ENCODE data around the gene HGFAC. TPM values are rescaled to one million over a fixed set of nuclear protein-coding genes. Genes with fewer than 3 reads are reported as not detected.

Gene HGFAC
- total RNA-seq, 2 donors from 2014 or later, result not detected

- Histone ChIP-seq H3K9me3 (no peaks in the 10 kb centered on the region), H3K36me3 (no peaks in the 10 kb centered on the region), H3K4me3 (no peak overlapping the region), H3K27me3 (no peaks in the 10 kb centered on the region), H3K4me1 (peaks cover 0 to 61% of the 10 kb centered on the region in 2 donors), H3K27ac (peak overlapping the region; percentile 73 to 77)
- TF ChIP-seq, protein P1, sequence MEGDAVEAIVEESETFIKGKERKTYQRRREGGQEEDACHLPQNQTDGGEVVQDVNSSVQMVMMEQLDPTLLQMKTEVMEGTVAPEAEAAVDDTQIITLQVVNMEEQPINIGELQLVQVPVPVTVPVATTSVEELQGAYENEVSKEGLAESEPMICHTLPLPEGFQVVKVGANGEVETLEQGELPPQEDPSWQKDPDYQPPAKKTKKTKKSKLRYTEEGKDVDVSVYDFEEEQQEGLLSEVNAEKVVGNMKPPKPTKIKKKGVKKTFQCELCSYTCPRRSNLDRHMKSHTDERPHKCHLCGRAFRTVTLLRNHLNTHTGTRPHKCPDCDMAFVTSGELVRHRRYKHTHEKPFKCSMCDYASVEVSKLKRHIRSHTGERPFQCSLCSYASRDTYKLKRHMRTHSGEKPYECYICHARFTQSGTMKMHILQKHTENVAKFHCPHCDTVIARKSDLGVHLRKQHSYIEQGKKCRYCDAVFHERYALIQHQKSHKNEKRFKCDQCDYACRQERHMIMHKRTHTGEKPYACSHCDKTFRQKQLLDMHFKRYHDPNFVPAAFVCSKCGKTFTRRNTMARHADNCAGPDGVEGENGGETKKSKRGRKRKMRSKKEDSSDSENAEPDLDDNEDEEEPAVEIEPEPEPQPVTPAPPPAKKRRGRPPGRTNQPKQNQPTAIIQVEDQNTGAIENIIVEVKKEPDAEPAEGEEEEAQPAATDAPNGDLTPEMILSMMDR (IDR thresholded peaks at IDR 0.05), result no peak
- DNase-seq (ENCODE audit: low spot score), result no peak
Measured at GRCh38 chr4:3468804-3469203, 27.0 kb downstream of the HGFAC start.

GRCh38 chr4:3469386-3470243 lies 27.8 kb downstream of the HGFAC start:
- TF ChIP-seq, protein P1 (IDR thresholded peaks at IDR 0.05), result no peak
- no peak for DNase-seq (ENCODE audit: low spot score)
- no peak overlapping the region for H3K4me3 ChIP-seq
- H3K9me3 ChIP-seq, result no peaks in the 10 kb centered on the region
- H3K27me3 ChIP-seq, result no peaks in the 10 kb centered on the region
- H3K27ac ChIP-seq, result peak overlapping the region; percentile 73 to 77
- peaks cover 0 to 61% of the 10 kb centered on the region in 2 donors for H3K4me1 ChIP-seq
- H3K36me3 ChIP-seq, result no peaks in the 10 kb centered on the region

DNA sequence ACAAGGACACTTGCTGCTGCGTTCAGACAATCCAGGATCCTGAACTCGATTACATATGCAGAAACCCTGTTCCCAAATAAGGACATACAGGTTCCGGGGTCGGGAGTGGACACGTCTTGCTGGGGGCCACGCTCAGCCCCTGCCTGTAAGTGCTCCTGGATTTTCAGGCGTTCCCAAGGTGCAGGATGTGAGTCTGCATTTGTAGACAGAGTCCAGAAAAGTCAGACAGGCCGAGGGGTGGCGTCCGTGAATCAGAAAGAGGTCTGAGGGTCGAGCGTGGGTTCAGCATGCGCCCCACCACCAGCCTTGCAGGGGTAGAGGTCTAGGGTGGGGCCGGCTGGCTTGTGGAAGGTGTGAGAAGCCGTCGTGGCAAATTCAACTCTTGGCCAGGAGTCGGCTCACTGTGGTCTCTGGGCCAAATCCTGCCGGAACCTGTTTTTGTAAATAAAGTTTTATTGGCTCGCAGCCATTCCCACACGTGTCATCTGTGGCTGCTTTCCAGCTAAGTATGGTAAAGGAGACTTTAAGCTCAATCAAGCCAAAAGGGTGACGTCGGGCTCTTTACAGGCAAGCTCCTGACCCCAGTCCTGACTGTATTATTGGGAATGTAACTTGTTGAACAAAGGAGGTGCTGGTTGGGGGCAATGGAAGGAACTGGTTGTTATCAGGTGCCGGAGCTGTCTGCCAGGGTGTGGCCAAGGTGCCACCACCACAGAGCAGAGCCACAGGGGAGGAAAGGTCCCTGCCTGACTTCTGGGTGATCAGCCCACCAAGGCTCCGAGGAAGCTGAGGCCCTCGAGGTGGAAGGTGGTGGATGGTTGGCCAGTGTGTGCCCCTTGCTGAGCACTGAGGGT lies 28.7 kb downstream of the HGFAC start:
- H3K27ac ChIP-seq, result peak overlapping the region; percentile 73 to 77
- H3K4me3 ChIP-seq, result no peak overlapping the region
- peaks cover 0 to 55% of the 10 kb centered on the region in 2 donors for H3K4me1 ChIP-seq
- no peaks in the 10 kb centered on the region for H3K27me3 ChIP-seq
- TF ChIP-seq, protein P1 (IDR thresholded peaks at IDR 0.05), result no peak
- H3K9me3 ChIP-seq, result no peaks in the 10 kb centered on the region
- no peaks in the 10 kb centered on the region for H3K36me3 ChIP-seq
- DNase-seq (ENCODE audit: low spot score), result no peak

- TF ChIP-seq, protein P1 (IDR thresholded peaks at IDR 0.05), result no peak
- H3K27ac ChIP-seq, result peak overlapping the region; percentile 73 to 77
- peaks cover 0 to 48% of the 10 kb centered on the region in 2 donors for H3K4me1 ChIP-seq
- H3K9me3 ChIP-seq, result no peaks in the 10 kb centered on the region
- H3K4me3 ChIP-seq, result no peak overlapping the region
- peaks cover under 1% of the 10 kb centered on the region for H3K36me3 ChIP-seq
- no peaks in the 10 kb centered on the region for H3K27me3 ChIP-seq
- DNase-seq (ENCODE audit: low spot score), result no peak
Measured at GRCh38 chr4:3471098-3471760, 29.5 kb downstream of the HGFAC start.

DNA sequence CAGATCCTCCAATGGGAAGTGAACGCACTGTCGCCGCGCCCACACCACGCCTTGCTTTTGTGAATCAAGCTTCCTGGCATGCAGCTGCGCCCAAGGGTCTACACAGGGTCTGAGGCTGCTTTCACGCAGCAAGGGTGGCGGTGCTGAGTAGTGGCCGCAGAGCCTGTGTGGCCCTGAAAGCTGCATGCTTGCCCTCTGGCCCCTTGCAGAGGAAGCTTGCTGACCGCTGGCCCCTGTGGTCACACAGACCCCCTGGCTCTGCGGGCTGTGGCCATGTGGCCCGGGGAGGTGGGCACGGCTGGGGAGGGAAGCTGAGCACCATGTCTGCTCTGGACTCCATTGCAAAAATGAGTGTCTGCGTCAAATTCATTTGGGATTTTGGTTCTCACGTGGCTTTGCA lies 30.1 kb downstream of the HGFAC start:
- peak overlapping the region in 1 of 2 donors; percentile 77 for H3K27ac ChIP-seq
- H3K36me3 ChIP-seq, result peaks cover 7% of the 10 kb centered on the region
- DNase-seq (ENCODE audit: low spot score), result no peak
- H3K4me3 ChIP-seq, result no peak overlapping the region
- H3K9me3 ChIP-seq, result no peaks in the 10 kb centered on the region
- no peaks in the 10 kb centered on the region for H3K27me3 ChIP-seq
- TF ChIP-seq, protein P1 (IDR thresholded peaks at IDR 0.05), result no peak
- H3K4me1 ChIP-seq, result peaks cover 0 to 41% of the 10 kb centered on the region in 2 donors
